CD4-positive, alpha-beta memory T cell (primary cell): Measurements from ENCODE around the gene LAMA5. TPM values are rescaled to one million over a fixed set of nuclear protein-coding genes. Genes with fewer than 3 reads are reported as not detected.
A peak's percentile ranks its signal among the peaks of the same experiment; 100 is the strongest.

Source experiments
- CTCF ChIA-PET: fragments of 350-600 bp; sonication (Branson Sonifier 250); formaldehyde crosslinking; loops from one replicate; lab custom pipeline; 2021; ENCODE audit warnings: inconsistent platforms; ENCODE audit not compliant: partially characterized antibody; lab: Charles Lee
- POLR2A ChIA-PET: fragments of 350-600 bp; sonication (Branson Sonifier 250); formaldehyde crosslinking; loops from one replicate; lab custom pipeline; 2021; ENCODE audit not compliant: partially characterized antibody; lab: Charles Lee
- DNase-seq, 5 donors: peaks; one replicate each; pipeline versions ENCODE4 v3.0.0 to v3.0.0-alpha.2; 2020 to 2022; ENCODE audit warnings: mixed read lengths in 1 of 5
- H3K27ac ChIP-seq: one replicate; pipeline ENCODE4 v1.7.0; 2013; ENCODE audit warnings: low read depth, low read length
- H3K27me3 ChIP-seq: 2 replicates; pipeline ENCODE4 v1.7.0; 2013; ENCODE audit warnings: mild to moderate bottlenecking, low read length, moderate library complexity; ENCODE audit not compliant: insufficient read depth
- H3K36me3 ChIP-seq: 2 replicates; pipeline ENCODE4 v1.7.0; 2013; ENCODE audit warnings: mild to moderate bottlenecking, low read length, moderate library complexity; ENCODE audit not compliant: insufficient read depth
- H3K4me1 ChIP-seq: 2 replicates; pipeline ENCODE4 v1.7.0; 2013; ENCODE audit warnings: mild to moderate bottlenecking, low read length, moderate library complexity; ENCODE audit not compliant: insufficient read depth
- H3K4me3 ChIP-seq, 2 donors: one replicate each; pipeline ENCODE4 v1.7.0; 2013; ENCODE audit warnings: low read length in 2 of 2, mild to moderate bottlenecking in 1 of 2
- H3K9me3 ChIP-seq, 2 donors: one replicate each; pipeline ENCODE4 v1.7.0; 2013; ENCODE audit warnings: low read length in 2 of 2, control low read depth in 1 of 2; ENCODE audit not compliant: control insufficient read depth in 1 of 2
- H3K27ac Mint-ChIP-seq, 7 donors: one replicate each; pipeline ENCODE4 v1.8.0; 2020 to 2021; ENCODE audit warnings: mixed read lengths in 7 of 7, mild to moderate bottlenecking in 6 of 7, inconsistent platforms in 3 of 7, moderate library complexity in 3 of 7
- H3K27me3 Mint-ChIP-seq, 2 donors: one replicate each; pipeline ENCODE4 v1.8.0; 2020 to 2021; ENCODE audit warnings: mixed read lengths in 2 of 2
- H3K36me3 Mint-ChIP-seq, 2 donors: one replicate each; pipeline ENCODE4 v1.8.0; 2020 to 2021; ENCODE audit warnings: mixed read lengths in 2 of 2, inconsistent platforms in 1 of 2, mild to moderate bottlenecking in 1 of 2
- H3K4me1 Mint-ChIP-seq, 4 donors: one replicate each; pipeline ENCODE4 v1.8.0; 2020 to 2021; ENCODE audit warnings: mixed read lengths in 4 of 4, mild to moderate bottlenecking in 1 of 4
- H3K4me3 Mint-ChIP-seq, 8 donors: one replicate each; pipeline ENCODE4 v1.8.0; 2020 to 2021; ENCODE audit warnings: mixed read lengths in 8 of 8, mild to moderate bottlenecking in 7 of 8, moderate library complexity in 6 of 8, inconsistent platforms in 3 of 8
- H3K9me3 Mint-ChIP-seq, 8 donors: one replicate each; pipeline ENCODE4 v1.8.0; 2020 to 2021; ENCODE audit warnings: mixed read lengths in 8 of 8, mild to moderate bottlenecking in 5 of 8, inconsistent platforms in 3 of 8, moderate library complexity in 1 of 8
- intact Hi-C: fragments of 100-400 bp; cut with micrococcal nuclease; formaldehyde crosslinking; loops from one replicate; pipeline ENCODE4 v1.15.1; 2023
- polyA plus RNA-seq, 2 donors: library from polyadenylated mRNA; unstranded; fragments of 300-500 nt; fragmentation: Illumina TruSeq; gene quantifications; one replicate each; pipeline ENCODE4 v1.2.3, GENCODE V29; 2021
- total RNA-seq, 2 experiments: library from RNA; stranded (reverse); gene quantifications; one replicate each; pipeline ENCODE4 v1.2.3, GENCODE V29; 2021

Gene LAMA5
- total and polyA plus RNA-seq, 4 experiments from 2014 or later = 0.49 TPM; not detected in 3

- intact Hi-C loops = no loop called here
- peak overlapping the region in 1 of 7 donors; percentile 27 for H3K27ac Mint-ChIP-seq
- peaks cover 6 to 20% (median 14%) of the 10 kb centered on the region in 4 donors for H3K4me1 Mint-ChIP-seq
- H3K27me3 Mint-ChIP-seq = no peaks in the 10 kb centered on the region
- peaks cover 0 to 2% of the 10 kb centered on the region in 2 donors for H3K36me3 Mint-ChIP-seq
- H3K36me3 ChIP-seq = no peaks in the 10 kb centered on the region
- H3K27me3 ChIP-seq = no peaks in the 10 kb centered on the region
- no peak overlapping the region for H3K27ac ChIP-seq
- no peak for DNase-seq
- peaks cover 28% of the 10 kb centered on the region for H3K4me1 ChIP-seq
- H3K4me3 Mint-ChIP-seq = no peak overlapping the region
- no peaks in the 10 kb centered on the region for H3K9me3 ChIP-seq
- ChIA-PET POLR2A (interaction anchor here (1.4 kb wide), 1 partner anchor 24 kb away, joined by 4 read pairs; the partner anchor contains the start of gene RPS21), CTCF (no interaction called here)
- H3K4me3 ChIP-seq = no peak overlapping the region
- peaks cover 0 to 1% (median 0%) of the 10 kb centered on the region in 8 donors for H3K9me3 Mint-ChIP-seq
Observed at GRCh38 chr20:62410746-62411478, 43.8 kb upstream of the LAMA5 start.

DNA sequence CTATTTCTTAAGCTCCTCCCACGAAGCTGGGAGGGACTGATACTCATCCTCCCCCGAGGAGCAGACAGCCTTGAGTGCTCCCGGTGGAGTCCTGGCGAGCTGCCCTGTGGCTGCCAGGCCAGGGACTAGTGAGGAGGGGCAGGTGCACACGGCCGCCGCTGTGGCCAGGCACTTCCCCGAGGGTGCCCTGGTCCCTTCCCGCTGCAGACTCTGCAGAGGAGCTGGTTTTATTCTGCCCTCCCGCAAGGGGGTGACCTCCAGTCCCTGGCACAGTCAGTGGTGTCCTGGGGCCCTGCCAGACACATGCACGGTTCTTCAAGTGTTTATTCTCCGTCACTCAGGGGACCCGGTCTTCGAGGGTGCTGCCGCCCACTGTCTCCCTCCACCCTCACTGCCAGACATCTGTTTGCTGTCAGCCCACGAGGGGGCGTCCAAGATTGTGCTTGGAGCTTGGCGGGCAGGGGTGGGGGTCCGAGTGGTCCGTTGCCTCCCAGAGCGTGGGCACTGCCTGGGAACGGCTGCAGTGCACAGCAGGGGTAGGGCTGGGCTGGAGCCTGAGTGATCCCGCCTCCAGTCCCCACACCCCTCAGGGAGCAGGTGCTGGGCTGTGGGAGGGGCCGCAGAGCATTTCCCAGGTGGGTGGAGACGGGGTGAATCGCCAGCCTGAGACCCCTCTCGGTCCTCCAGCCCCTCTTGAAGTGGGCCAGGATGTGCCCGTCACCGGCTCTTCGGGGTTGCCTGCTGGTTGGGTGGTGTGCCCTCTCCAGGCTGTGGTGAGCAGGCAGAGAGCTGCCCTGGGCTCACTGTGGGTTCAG lies 43.0 kb upstream of the LAMA5 start:
- Mint-ChIP-seq H3K27ac (peak overlapping the region in 1 of 7 donors; percentile 71), H3K4me3 (peak overlapping the region in 5 of 8 donors; percentile 13 to 72 (median 27)), H3K4me1 (peaks cover 12 to 28% (median 21%) of the 10 kb centered on the region in 4 donors), H3K36me3 (peaks cover 0 to 7% of the 10 kb centered on the region in 2 donors), H3K9me3 (peaks cover 0 to 1% (median 0%) of the 10 kb centered on the region in 8 donors), H3K27me3 (no peaks in the 10 kb centered on the region)
- peaks cover 34% of the 10 kb centered on the region for H3K4me1 ChIP-seq
- no peaks in the 10 kb centered on the region for H3K27me3 ChIP-seq
- ChIA-PET POLR2A (interaction anchor here (1.4 kb wide), 1 partner anchor 23 kb away, joined by 4 read pairs; the partner anchor contains the start of gene RPS21), CTCF (interaction anchor here (1.3 kb wide), 1 partner anchor 20 kb away, joined by 3 read pairs; no protein-coding TSS in a partner anchor)
- no peak overlapping the region for H3K4me3 ChIP-seq
- intact Hi-C loops = loop anchor here (5.0 kb wide), 1 partner anchor 387 kb away; the partner anchor contains the start of gene MRGBP
- no peaks in the 10 kb centered on the region for H3K9me3 ChIP-seq
- H3K36me3 ChIP-seq = no peaks in the 10 kb centered on the region
- H3K27ac ChIP-seq = no peak overlapping the region
- peak in 3 of 5 donors; percentile 23 to 54 (median 27) for DNase-seq

DNA sequence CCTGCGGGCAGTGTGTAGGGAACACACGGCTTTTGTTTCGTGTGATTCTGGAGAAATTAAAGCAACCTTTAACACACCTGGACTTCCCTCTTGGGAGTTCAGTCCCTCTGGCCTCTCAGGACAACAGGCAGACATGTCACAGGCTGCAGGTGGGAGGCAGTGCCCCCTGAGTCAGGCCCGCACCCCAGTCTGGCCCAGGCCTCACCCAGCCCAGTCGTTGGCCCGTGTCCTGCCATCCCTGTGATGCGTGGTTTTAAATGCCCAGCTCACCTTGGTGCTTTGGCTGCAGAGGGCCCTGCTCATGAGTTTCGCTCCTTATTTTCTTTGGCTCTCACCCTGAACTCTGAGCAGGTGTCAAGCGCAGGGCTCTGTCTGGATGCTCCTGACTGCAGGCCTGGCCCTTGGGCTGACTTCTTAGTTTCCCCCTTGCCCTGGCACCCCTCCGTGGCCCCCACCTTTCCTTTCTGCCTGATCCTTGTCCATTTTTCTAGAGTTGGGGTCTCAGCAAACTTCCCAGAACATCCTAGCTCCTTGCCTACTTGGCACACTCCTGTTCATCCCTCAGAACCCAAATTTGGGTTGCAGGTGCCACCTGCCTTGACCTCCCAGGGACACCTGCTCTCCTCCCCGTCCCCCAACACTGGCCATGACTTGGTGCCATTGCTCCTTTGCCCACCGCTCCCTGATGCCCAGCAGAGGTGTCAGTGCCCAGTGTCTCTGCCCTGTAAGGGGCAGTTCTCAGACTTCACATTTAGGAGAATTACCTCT lies 42.2 kb upstream of the LAMA5 start:
- Mint-ChIP-seq H3K4me1 (peaks cover 12 to 34% (median 23%) of the 10 kb centered on the region in 4 donors), H3K9me3 (peaks cover 0 to 1% (median 0%) of the 10 kb centered on the region in 8 donors), H3K27ac (peak overlapping the region in 2 of 7 donors; percentile 29 to 71), H3K27me3 (no peaks in the 10 kb centered on the region), H3K36me3 (peaks cover 0 to 7% of the 10 kb centered on the region in 2 donors), H3K4me3 (peak overlapping the region in 5 of 8 donors; percentile 9 to 72 (median 26))
- Histone ChIP-seq H3K4me1 (peaks cover 34% of the 10 kb centered on the region), H3K4me3 (no peak overlapping the region), H3K27ac (no peak overlapping the region), H3K36me3 (no peaks in the 10 kb centered on the region), H3K27me3 (no peaks in the 10 kb centered on the region), H3K9me3 (no peaks in the 10 kb centered on the region)
- DNase-seq = no peak
- intact Hi-C loops = loop anchor here (5.0 kb wide), 1 partner anchor 388 kb away; the partner anchor contains the start of gene MRGBP
- ChIA-PET CTCF (interaction anchor here (1.3 kb wide), 1 partner anchor 20 kb away, joined by 3 read pairs; no protein-coding TSS in a partner anchor), POLR2A (interaction anchor here (0.5 to 1.4 kb wide), 3 partner anchors 22 to 387 kb away, joined by 3 to 4 read pairs (median 3); partner anchors contain the start of genes MRGBP and RPS21)

DNA sequence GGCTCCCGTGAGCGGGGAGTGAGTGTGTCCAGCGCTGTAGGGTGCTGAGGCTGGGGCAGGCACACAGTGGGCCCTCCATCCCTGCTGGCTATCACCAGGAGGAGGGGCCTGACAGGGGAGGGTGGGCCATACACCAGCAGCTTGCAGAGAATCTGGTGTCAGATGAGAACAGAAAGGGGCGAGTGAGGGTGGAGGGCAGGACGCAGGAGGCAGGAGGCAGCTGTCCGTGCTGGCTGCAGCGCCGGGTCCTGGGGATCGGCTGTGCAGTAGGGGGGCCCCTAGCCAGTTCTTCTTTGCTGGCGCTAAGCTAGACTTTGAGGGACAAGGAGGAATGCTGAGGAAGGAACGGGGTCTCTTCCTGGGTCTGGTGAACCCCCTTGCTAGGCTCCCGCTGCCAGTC lies 41.5 kb upstream of the LAMA5 start:
- POLR2A ChIA-PET = interaction anchor here (1.1 kb wide), 1 partner anchor 388 kb away, joined by 3 read pairs; the partner anchor contains the start of gene MRGBP

GRCh38 chr20:62408055-62408454 lies 40.9 kb upstream of the LAMA5 start:
- no peaks in the 10 kb centered on the region for H3K36me3 ChIP-seq
- H3K27me3 ChIP-seq = no peaks in the 10 kb centered on the region
- ChIA-PET CTCF (no interaction called here), POLR2A (interaction anchor here (1.1 to 1.6 kb wide), 2 partner anchors 107 to 388 kb away, joined by 3 read pairs; partner anchors contain the start of gene MRGBP)
- intact Hi-C loops = loop anchor here (5.0 kb wide), 1 partner anchor 389 kb away; the partner anchor contains the start of gene MRGBP
- Mint-ChIP-seq H3K27ac (peak overlapping the region in 3 of 7 donors; percentile 22 to 68 (median 60)), H3K36me3 (peaks cover 0 to 7% of the 10 kb centered on the region in 2 donors), H3K4me3 (peak overlapping the region in 6 of 8 donors; percentile 24 to 78 (median 70)), H3K4me1 (peaks cover 14 to 45% (median 29%) of the 10 kb centered on the region in 4 donors), H3K27me3 (no peaks in the 10 kb centered on the region), H3K9me3 (peaks cover 0 to 1% (median 0%) of the 10 kb centered on the region in 8 donors)
- H3K4me3 ChIP-seq = no peak overlapping the region
- DNase-seq = no peak
- no peak overlapping the region for H3K27ac ChIP-seq
- H3K9me3 ChIP-seq = no peaks in the 10 kb centered on the region
- H3K4me1 ChIP-seq = peaks cover 34% of the 10 kb centered on the region

More for the DNA sequence above, 41.5 kb upstream of the LAMA5 start:
- Mint-ChIP-seq H3K27ac (peak overlapping the region in 2 of 7 donors; percentile 12 to 71), H3K4me1 (peaks cover 12 to 40% (median 26%) of the 10 kb centered on the region in 4 donors), H3K27me3 (no peaks in the 10 kb centered on the region), H3K36me3 (peaks cover 0 to 7% of the 10 kb centered on the region in 2 donors), H3K9me3 (peaks cover 0 to 1% (median 0%) of the 10 kb centered on the region in 8 donors), H3K4me3 (peak overlapping the region in 1 of 8 donors; percentile 15)
- no peak overlapping the region for H3K27ac ChIP-seq
- H3K36me3 ChIP-seq = no peaks in the 10 kb centered on the region
- H3K9me3 ChIP-seq = no peaks in the 10 kb centered on the region
- DNase-seq = no peak
- intact Hi-C loops = loop anchor here (5.0 kb wide), 1 partner anchor 389 kb away; the partner anchor contains the start of gene MRGBP
- peaks cover 34% of the 10 kb centered on the region for H3K4me1 ChIP-seq
- H3K27me3 ChIP-seq = no peaks in the 10 kb centered on the region
- CTCF ChIA-PET = no interaction called here
- no peak overlapping the region for H3K4me3 ChIP-seq
